CD4-positive, alpha-beta T cell treated with Interleukin-12 subunit alpha and Interleukin-12 subunit beta, for 1 hour (primary cell): ENCODE measurements around the gene OR52B2.

Source experiments
- DNase-seq: peaks from one replicate; pipeline ENCODE4 v3.0.0-alpha.2; 2020

Gene OR52B2

GRCh38 chr11:6170226-6170625 lies at the start of gene OR52B2:
OR52B2 (minus strand) TSS chr11:6170326; CDS start chr11:6170326, 0 bp downstream.
- no peak for DNase-seq

- DNase-seq: no peak
These were observed 49.2 kb upstream of the OR52B2 start for GRCh38 chr11:6219359-6219758.

- DNase-seq: no peak
These were observed 47.6 kb upstream of the OR52B2 start for GRCh38 chr11:6217722-6218121.

GRCh38 chr11:6216501-6216900 lies 46.4 kb upstream of the OR52B2 start:
- no peak for DNase-seq

GRCh38 chr11:6214530-6214929 lies 44.4 kb upstream of the OR52B2 start:
- DNase-seq: no peak

- no peak for DNase-seq
These were observed 40.3 kb upstream of the OR52B2 start for GRCh38 chr11:6210274-6210955.

- no peak for DNase-seq
These were observed 39.7 kb upstream of the OR52B2 start for GRCh38 chr11:6209801-6210200.

GRCh38 chr11:6206456-6207180 lies 36.5 kb upstream of the OR52B2 start:
- no peak for DNase-seq

- DNase-seq: no peak
These were observed 35.2 kb upstream of the OR52B2 start, which contains the start of gene C11orf42 for GRCh38 chr11:6205366-6205765. C11orf42 (plus strand) TSS chr11:6205557; CDS start chr11:6205616, 59 bp downstream.

- DNase-seq: no peak
These were observed 34.6 kb upstream of the OR52B2 start for GRCh38 chr11:6204706-6205105.

- peak; percentile 37 for DNase-seq
These were observed 33.2 kb upstream of the OR52B2 start for GRCh38 chr11:6203327-6203726.

GRCh38 chr11:6202041-6202440 lies 31.9 kb upstream of the OR52B2 start:
- DNase-seq: no peak

GRCh38 chr11:6201481-6201880 lies 31.4 kb upstream of the OR52B2 start:
- DNase-seq: no peak

GRCh38 chr11:6200975-6201374 lies 30.8 kb upstream of the OR52B2 start:
- peak; percentile 43 for DNase-seq

GRCh38 chr11:6199174-6199810 lies 29.2 kb upstream of the OR52B2 start, which contains the start of gene OR52W1:
OR52W1 (plus strand) TSS chr11:6199224; CDS start chr11:6199224, 0 bp downstream.
- DNase-seq: no peak

- DNase-seq: no peak
These were observed 27.5 kb upstream of the OR52B2 start for GRCh38 chr11:6197466-6198200.

GRCh38 chr11:6196396-6196795 lies 26.3 kb upstream of the OR52B2 start:
- peak; percentile 11 for DNase-seq

- no peak for DNase-seq
These were observed 24.0 kb upstream of the OR52B2 start for GRCh38 chr11:6194065-6194581.

- no peak for DNase-seq
These were observed 21.6 kb upstream of the OR52B2 start for GRCh38 chr11:6191742-6192141.

GRCh38 chr11:6175440-6175839 lies 5.3 kb upstream of the OR52B2 start:
- no peak for DNase-seq

GRCh38 chr11:6156628-6157359 lies 13.3 kb downstream of the OR52B2 start:
- DNase-seq: no peak

- DNase-seq: no peak
These were observed 18.0 kb downstream of the OR52B2 start for GRCh38 chr11:6152126-6152525.
